Effector memory CD8-positive, alpha-beta T cell (primary cell): ENCODE results near the gene SART3.

Experiments used
- ATAC-seq: fragments of 150-1000 bp; cut with Tn5 transposase; replicated peaks from 2 replicates; pipeline ENCODE4 v1.10.0; 2021; ENCODE audit warnings: mild to moderate bottlenecking, moderate library complexity
- DNase-seq, 3 experiments: peaks; one replicate each; pipeline ENCODE4 v3.0.0; 2021
- H3K27ac Mint-ChIP-seq, 2 donors: one replicate each; pipeline ENCODE4 v1.8.0; 2022; ENCODE audit warnings: mild to moderate bottlenecking in 2 of 2, mixed read lengths in 2 of 2, moderate library complexity in 2 of 2
- H3K27me3 Mint-ChIP-seq, 2 donors: one replicate each; pipeline ENCODE4 v1.8.0; 2022; ENCODE audit warnings: mixed read lengths in 2 of 2
- H3K36me3 Mint-ChIP-seq: one replicate; pipeline ENCODE4 v1.8.0; 2022; ENCODE audit warnings: mild to moderate bottlenecking, moderate library complexity, mixed read lengths; ENCODE audit not compliant: insufficient read depth
- H3K4me1 Mint-ChIP-seq, 2 donors: one replicate each; pipeline ENCODE4 v1.8.0; 2022; ENCODE audit warnings: low read depth in 2 of 2, mixed read lengths in 2 of 2
- H3K4me3 Mint-ChIP-seq, 2 donors: one replicate each; pipeline ENCODE4 v1.8.0; 2022; ENCODE audit warnings: mild to moderate bottlenecking in 2 of 2, mixed read lengths in 2 of 2, moderate library complexity in 2 of 2
- H3K9me3 Mint-ChIP-seq, 2 donors: one replicate each; pipeline ENCODE4 v1.8.0; 2022; ENCODE audit warnings: mixed read lengths in 2 of 2

The SART3 gene

DNA sequence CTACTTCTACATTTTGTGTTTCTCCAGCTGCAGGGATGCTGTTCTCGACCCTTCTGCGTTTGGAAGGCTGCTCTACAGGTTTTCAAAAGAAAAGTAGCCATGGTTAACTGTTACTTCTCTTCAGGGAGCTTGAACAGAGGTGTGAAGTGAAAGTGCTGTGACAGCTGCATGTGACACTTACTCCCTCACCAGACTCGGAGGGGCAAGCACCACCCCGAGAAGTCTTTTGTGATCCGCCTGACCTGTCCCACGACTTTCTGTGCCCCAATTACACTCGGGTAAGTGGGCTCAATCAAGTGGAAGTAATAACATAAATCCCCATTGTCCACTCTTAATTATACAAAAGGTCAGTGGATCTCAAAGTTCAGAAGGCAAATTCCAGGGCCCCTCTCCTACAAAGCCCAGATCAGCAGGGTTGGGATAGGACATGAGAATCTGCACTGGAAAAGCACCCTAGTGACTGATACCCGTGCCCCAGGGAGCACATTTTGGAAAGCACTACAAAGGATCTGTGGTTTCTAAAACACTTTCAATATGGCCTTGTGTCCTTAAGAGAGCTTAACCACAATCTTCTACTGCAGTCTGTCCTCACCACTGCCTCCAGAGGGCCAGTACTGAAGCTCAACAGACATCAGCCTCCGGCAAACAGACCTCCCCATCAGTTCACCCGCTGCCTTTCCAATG lies 34.3 kb downstream of the SART3 start:
- no peaks in the 10 kb centered on the region for H3K27me3 Mint-ChIP-seq
- H3K9me3 Mint-ChIP-seq: no peaks in the 10 kb centered on the region
- H3K4me1 Mint-ChIP-seq: peaks cover 5 to 17% of the 10 kb centered on the region in 2 donors
- peak overlapping the region; percentile 67 to 83 for H3K27ac Mint-ChIP-seq
- no peak for DNase-seq
- ATAC-seq: no peak
- peaks cover 91% of the 10 kb centered on the region for H3K36me3 Mint-ChIP-seq
- H3K4me3 Mint-ChIP-seq: no peak overlapping the region

DNA sequence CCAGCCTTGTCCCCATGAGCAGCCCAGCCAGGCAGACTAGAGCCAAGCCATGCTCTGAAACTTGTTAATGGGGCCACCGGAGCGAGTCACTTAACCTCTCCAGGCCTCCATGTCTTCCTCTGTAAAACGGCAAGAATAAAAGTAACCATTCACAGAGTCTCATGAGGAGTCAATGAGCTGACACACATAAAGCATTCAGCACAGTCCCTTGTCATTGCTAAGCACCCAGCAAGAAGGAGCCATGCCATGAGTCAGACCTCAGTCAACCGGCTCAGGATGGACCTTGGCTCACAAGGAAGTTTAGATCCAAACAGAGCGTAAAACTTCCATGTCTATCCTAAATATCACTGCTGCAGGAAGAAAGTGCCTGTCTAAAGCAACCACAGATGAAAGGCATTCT lies 35.3 kb downstream of the SART3 start:
- ATAC-seq: no peak
- H3K4me3 Mint-ChIP-seq: no peak overlapping the region
- peaks cover 5 to 19% of the 10 kb centered on the region in 2 donors for H3K4me1 Mint-ChIP-seq
- H3K27me3 Mint-ChIP-seq: no peaks in the 10 kb centered on the region
- DNase-seq: no peak
- H3K27ac Mint-ChIP-seq: peak overlapping the region in 1 of 2 donors; percentile 59
- peaks cover 88% of the 10 kb centered on the region for H3K36me3 Mint-ChIP-seq
- no peaks in the 10 kb centered on the region for H3K9me3 Mint-ChIP-seq

DNA sequence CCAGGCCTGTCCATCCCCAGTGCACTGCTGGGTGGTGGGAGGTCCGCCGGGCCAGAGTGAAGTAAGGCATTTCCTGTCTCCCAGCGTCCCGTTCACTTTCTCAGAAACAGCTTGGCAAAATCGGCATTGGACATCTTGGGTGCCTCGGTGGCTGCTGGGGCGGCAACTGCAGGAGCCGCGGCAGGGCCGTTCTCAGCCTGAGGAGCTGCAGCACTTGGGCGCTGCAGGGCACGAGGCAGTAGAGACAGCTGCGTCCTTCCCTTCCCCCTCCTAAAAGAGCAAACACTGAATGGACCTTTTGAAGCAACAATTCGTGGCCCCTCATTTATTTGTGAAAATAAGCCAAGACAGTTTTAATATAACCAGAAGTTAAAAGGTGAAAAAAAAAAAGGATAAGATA lies 37.6 kb downstream of the SART3 start:
- peaks cover 89% of the 10 kb centered on the region for H3K36me3 Mint-ChIP-seq
- DNase-seq (no peak), ATAC-seq (no peak)
- no peak overlapping the region for H3K4me3 Mint-ChIP-seq
- peaks cover 8 to 12% of the 10 kb centered on the region in 2 donors for H3K4me1 Mint-ChIP-seq
- H3K9me3 Mint-ChIP-seq: no peaks in the 10 kb centered on the region
- no peaks in the 10 kb centered on the region for H3K27me3 Mint-ChIP-seq
- no peak overlapping the region for H3K27ac Mint-ChIP-seq

DNA sequence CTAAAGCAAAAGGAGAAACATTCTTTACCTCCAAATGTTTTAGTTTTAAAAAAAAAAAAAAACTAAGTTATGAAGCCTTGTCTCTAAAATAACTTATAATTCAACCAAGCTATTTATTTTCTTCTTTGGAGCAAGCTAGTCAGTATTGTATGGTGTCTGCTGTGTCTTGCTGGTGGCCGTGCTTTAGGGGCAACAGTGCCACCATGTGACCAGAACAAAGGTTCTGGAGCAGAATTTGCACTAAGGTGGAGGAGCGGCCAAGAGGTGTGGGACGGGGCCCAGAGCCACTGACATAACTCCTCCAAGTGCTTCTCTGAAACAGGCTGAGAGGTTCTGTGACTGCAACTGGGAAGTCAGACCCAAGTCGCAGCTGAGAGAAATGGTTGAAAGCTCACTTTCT lies 41.4 kb downstream of the SART3 start:
- peak overlapping the region in 1 of 2 donors; percentile 41 for H3K27ac Mint-ChIP-seq
- no peaks in the 10 kb centered on the region for H3K9me3 Mint-ChIP-seq
- H3K36me3 Mint-ChIP-seq: peaks cover 57% of the 10 kb centered on the region
- H3K4me1 Mint-ChIP-seq: peaks cover 20 to 22% of the 10 kb centered on the region in 2 donors
- no peak for DNase-seq
- no peak overlapping the region for H3K4me3 Mint-ChIP-seq
- no peak for ATAC-seq
- no peaks in the 10 kb centered on the region for H3K27me3 Mint-ChIP-seq

GRCh38 chr12:108518716-108519496 lies 42.1 kb downstream of the SART3 start:
- ATAC-seq (no peak), DNase-seq (no peak)
- H3K4me3 Mint-ChIP-seq: no peak overlapping the region
- no peak overlapping the region for H3K27ac Mint-ChIP-seq
- peaks cover 51% of the 10 kb centered on the region for H3K36me3 Mint-ChIP-seq
- no peaks in the 10 kb centered on the region for H3K27me3 Mint-ChIP-seq
- peaks cover 20 to 26% of the 10 kb centered on the region in 2 donors for H3K4me1 Mint-ChIP-seq
- H3K9me3 Mint-ChIP-seq: no peaks in the 10 kb centered on the region

- Mint-ChIP-seq H3K27ac (peak overlapping the region in 1 of 2 donors; percentile 49), H3K9me3 (no peaks in the 10 kb centered on the region), H3K27me3 (no peaks in the 10 kb centered on the region), H3K4me1 (peaks cover 20 to 26% of the 10 kb centered on the region in 2 donors), H3K36me3 (peaks cover 44% of the 10 kb centered on the region), H3K4me3 (no peak overlapping the region)
- no peak for ATAC-seq
- DNase-seq: no peak
These were observed 42.8 kb downstream of the SART3 start for GRCh38 chr12:108518101-108518715.

GRCh38 chr12:108517288-108518100 lies 43.5 kb downstream of the SART3 start:
- Mint-ChIP-seq H3K36me3 (peaks cover 40% of the 10 kb centered on the region), H3K4me1 (peaks cover 20 to 26% of the 10 kb centered on the region in 2 donors), H3K9me3 (no peaks in the 10 kb centered on the region), H3K27ac (peak overlapping the region; percentile 53 to 72), H3K4me3 (peak overlapping the region in 1 of 2 donors; percentile 79), H3K27me3 (no peaks in the 10 kb centered on the region)
- DNase-seq: no peak
- ATAC-seq: no peak

DNA sequence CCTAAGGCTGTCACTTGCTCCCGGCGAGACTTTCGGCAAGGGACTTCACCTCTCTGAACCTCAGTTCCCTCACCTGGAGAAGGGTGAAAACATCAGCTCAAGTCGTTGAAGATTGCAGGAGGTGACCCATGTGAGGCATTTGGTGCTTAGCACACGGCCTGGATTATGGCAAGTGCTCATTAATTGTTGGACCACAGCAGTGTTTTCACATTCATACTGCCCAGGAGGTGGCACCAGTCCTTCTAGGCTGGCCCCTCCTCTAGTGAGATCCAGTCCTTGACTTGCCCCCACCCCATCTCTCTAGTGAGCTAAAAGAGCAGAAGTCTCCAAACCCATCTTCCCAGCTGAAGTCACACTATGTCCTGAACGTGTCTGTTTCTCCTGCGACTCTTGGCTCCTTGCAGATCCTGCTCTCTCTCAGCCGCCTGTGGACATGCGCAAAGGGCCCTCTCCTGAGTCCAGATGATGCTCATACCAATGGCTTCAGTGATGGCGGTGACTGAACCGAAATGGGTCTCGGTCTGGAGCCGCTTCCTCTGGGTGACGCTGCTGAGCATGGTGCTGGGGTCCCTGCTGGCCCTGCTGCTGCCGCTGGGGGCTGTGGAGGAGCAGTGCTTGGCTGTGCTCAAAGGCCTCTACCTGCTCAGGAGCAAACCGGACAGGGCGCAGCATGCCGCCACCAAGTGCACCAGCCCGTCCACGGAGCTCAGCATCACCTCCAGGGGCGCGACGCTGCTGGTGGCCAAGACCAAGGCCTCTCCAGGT lies 44.3 kb downstream of the SART3 start:
- peaks cover 22 to 26% of the 10 kb centered on the region in 2 donors for H3K4me1 Mint-ChIP-seq
- no peaks in the 10 kb centered on the region for H3K27me3 Mint-ChIP-seq
- H3K4me3 Mint-ChIP-seq: peak overlapping the region in 1 of 2 donors; percentile 79
- H3K9me3 Mint-ChIP-seq: no peaks in the 10 kb centered on the region
- H3K27ac Mint-ChIP-seq: peak overlapping the region; percentile 53 to 72
- DNase-seq (no peak), ATAC-seq (no peak)
- peaks cover 32% of the 10 kb centered on the region for H3K36me3 Mint-ChIP-seq

DNA sequence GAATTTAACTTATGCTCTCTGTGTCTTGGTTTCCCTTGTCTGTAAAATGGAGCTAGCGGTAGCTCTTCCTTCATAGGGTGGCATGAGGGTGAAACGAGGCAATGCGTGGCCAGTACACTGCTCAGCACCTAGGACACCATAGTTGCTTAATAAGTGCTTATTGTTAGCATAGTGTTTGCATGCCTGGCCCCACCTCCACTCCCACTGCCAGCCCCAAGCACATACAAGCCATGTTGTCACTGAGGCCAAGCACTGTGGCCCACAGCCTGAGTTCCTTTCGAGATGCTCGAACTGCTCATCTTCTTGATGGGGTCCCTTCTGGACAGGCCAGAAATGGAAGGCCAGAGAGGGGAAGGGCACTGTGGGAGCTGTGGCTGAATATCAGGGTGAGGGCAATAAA lies 45.1 kb downstream of the SART3 start:
- Mint-ChIP-seq H3K4me3 (peak overlapping the region; percentile 79 to 92), H3K36me3 (peaks cover 26% of the 10 kb centered on the region), H3K27me3 (no peaks in the 10 kb centered on the region), H3K9me3 (no peaks in the 10 kb centered on the region), H3K4me1 (peaks cover 24 to 30% of the 10 kb centered on the region in 2 donors), H3K27ac (peak overlapping the region; percentile 79 to 96)
- ATAC-seq (no peak), DNase-seq (no peak)

GRCh38 chr12:108514973-108515814 lies 45.8 kb downstream of the SART3 start, which contains the start of gene FICD:
FICD (plus strand) TSS chr12:108515277; CDS start chr12:108516973, 1,696 bp downstream.
- H3K36me3 Mint-ChIP-seq: peaks cover 20% of the 10 kb centered on the region
- peak within 1 kb of the TSS; percentile 79 to 92 for H3K4me3 Mint-ChIP-seq
- peak; percentile 93 for ATAC-seq
- peak within 1 kb of the TSS; percentile 79 to 96 for H3K27ac Mint-ChIP-seq
- no peaks in the 10 kb centered on the region for H3K27me3 Mint-ChIP-seq
- peak; percentile 96 to 98 (median 97) for DNase-seq
- peaks cover 24 to 26% of the 10 kb centered on the region in 2 donors for H3K4me1 Mint-ChIP-seq
- H3K9me3 Mint-ChIP-seq: no peaks in the 10 kb centered on the region

DNA sequence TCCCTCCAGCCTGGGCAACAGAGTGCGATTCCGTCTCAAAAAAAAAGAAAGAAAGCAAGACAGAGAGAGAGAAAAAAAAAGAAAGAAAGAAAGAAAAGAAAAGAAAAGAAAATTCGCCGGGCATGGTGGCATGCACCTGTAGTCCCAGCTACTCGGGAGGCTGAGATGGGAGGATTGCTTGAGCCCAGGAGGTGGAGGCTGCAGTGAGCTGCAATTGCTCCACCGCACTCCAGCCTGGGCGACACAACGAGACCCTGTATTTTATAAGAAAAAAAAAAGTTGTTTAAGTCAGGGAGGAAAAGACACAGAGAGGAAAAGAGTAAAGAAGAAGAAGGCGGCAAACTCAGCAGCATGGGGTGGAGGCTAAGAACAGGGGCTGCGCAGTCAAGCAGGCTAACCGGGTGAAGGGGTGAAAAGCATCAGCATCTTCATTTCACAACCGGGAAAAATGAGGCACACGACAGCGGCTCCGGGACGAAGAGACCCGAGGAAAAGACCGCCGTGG lies 46.5 kb downstream of the SART3 start:
- peak overlapping the region; percentile 79 to 96 for H3K27ac Mint-ChIP-seq
- peak; percentile 32 for ATAC-seq
- no peaks in the 10 kb centered on the region for H3K27me3 Mint-ChIP-seq
- H3K9me3 Mint-ChIP-seq: no peaks in the 10 kb centered on the region
- DNase-seq: no peak
- H3K36me3 Mint-ChIP-seq: peaks cover 15% of the 10 kb centered on the region
- peaks cover 24 to 26% of the 10 kb centered on the region in 2 donors for H3K4me1 Mint-ChIP-seq
- peak overlapping the region; percentile 79 to 92 for H3K4me3 Mint-ChIP-seq
